Caco-2 (cell line): ENCODE data around the gene PPP1R14B. TPM values are rescaled to one million over a fixed set of nuclear protein-coding genes. Genes with fewer than 3 reads are reported as not detected.

Experiments
- BruUV-seq: library from RNA; stranded (reverse); fragments of 400-500 nt; replicated peaks from 2 replicates; lab custom pipeline; 2021; lab: Mats Ljungman, UMichigan
- CTCF ChIA-PET: fragments of 300-600 bp; sonication (Branson Sonifier 250); formaldehyde crosslinking; loops from one replicate; lab custom pipeline; 2022; ENCODE audit warnings: antibody characterized with exemption; lab: Charles Lee
- POLR2A ChIA-PET: fragments of 300-600 bp; sonication (Branson Sonifier 250); formaldehyde crosslinking; loops from one replicate; lab custom pipeline; 2022; ENCODE audit warnings: antibody characterized with exemption; lab: Charles Lee
- DNase-seq, 2 experiments: peaks; one replicate each; pipeline versions ENCODE4 v3.0.0 to v3.0.0-alpha.2; 2020 to 2022
- H3K27me3 ChIP-seq: replicated peaks from 2 replicates; pipeline ENCODE4 v1.6.0; 2011; ENCODE audit warnings: low read length; ENCODE audit not compliant: control insufficient read depth, insufficient read depth
- H3K36me3 ChIP-seq: 2 replicates; pipeline ENCODE4 v1.5.1; 2011; ENCODE audit warnings: low read length; ENCODE audit not compliant: control insufficient read depth, insufficient read depth
- H3K4me1 ChIP-seq: fragments of 250-450 bp; sonication (Bioruptor Pico); 2 replicates; pipeline ENCODE4 v1.5.1; 2020; ENCODE audit warnings: mild to moderate bottlenecking
- H3K4me3 ChIP-seq: 2 replicates; pipeline ENCODE4 v1.5.1; 2011; ENCODE audit warnings: low read depth, mild to moderate bottlenecking, control low read depth, low read length
- H3K9me3 ChIP-seq: fragments of 250-450 bp; sonication (Bioruptor Pico); 2 replicates; pipeline ENCODE4 v1.5.1; 2020; ENCODE audit warnings: mild to moderate bottlenecking, moderate library complexity
- H3K27ac Mint-ChIP-seq: one replicate; pipeline ENCODE4 v1.8.0; 2022; ENCODE audit warnings: mixed read lengths; ENCODE audit not compliant: unreplicated experiment
- H3K27me3 Mint-ChIP-seq: one replicate; pipeline ENCODE4 v1.8.0; 2022; ENCODE audit warnings: mixed read lengths; ENCODE audit not compliant: insufficient read depth, unreplicated experiment
- H3K36me3 Mint-ChIP-seq: one replicate; pipeline ENCODE4 v1.8.0; 2022; ENCODE audit warnings: mild to moderate bottlenecking, mixed read lengths; ENCODE audit not compliant: insufficient read depth, unreplicated experiment
- H3K4me1 Mint-ChIP-seq: one replicate; pipeline ENCODE4 v1.8.0; 2022; ENCODE audit warnings: low read depth, mixed read lengths; ENCODE audit not compliant: unreplicated experiment
- H3K4me3 Mint-ChIP-seq: one replicate; pipeline ENCODE4 v1.8.0; 2022; ENCODE audit warnings: mild to moderate bottlenecking, moderate library complexity, mixed read lengths; ENCODE audit not compliant: unreplicated experiment
- H3K9me3 Mint-ChIP-seq: one replicate; pipeline ENCODE4 v1.8.0; 2022; ENCODE audit warnings: mixed read lengths; ENCODE audit not compliant: unreplicated experiment
- intact Hi-C: fragments of 100-400 bp; cut with micrococcal nuclease; formaldehyde crosslinking; loops from one replicate; pipeline ENCODE4 v1.10.0; 2022; ENCODE audit not compliant: unreplicated experiment
- total RNA-seq: library from RNA; stranded (reverse); gene quantifications from 2 replicates; pipeline ENCODE4 v1.2.3, GENCODE V29; 2022
- TF ChIP-seq, protein P1 (sequence below), 2 experiments: fragments of 200-600 bp in 1 of 2; IDR thresholded peaks; 1 replicate in 1 of 2; 2 replicates in 1 of 2; pipeline versions ENCODE4 v1.5.1 to v1.8.0; 2011 to 2022; ENCODE audit warnings: antibody characterized with exemption in 1 of 2, control low read depth in 1 of 2, inconsistent platforms in 1 of 2, low read depth in 1 of 2, low read length in 1 of 2, mild to moderate bottlenecking in 1 of 2, moderate library complexity in 1 of 2; ENCODE audit not compliant: insufficient read depth in 1 of 2, severe bottlenecking in 1 of 2, unreplicated experiment in 1 of 2

Gene PPP1R14B
- total RNA-seq, 1 experiment from 2014 or later, result 162 TPM

DNA sequence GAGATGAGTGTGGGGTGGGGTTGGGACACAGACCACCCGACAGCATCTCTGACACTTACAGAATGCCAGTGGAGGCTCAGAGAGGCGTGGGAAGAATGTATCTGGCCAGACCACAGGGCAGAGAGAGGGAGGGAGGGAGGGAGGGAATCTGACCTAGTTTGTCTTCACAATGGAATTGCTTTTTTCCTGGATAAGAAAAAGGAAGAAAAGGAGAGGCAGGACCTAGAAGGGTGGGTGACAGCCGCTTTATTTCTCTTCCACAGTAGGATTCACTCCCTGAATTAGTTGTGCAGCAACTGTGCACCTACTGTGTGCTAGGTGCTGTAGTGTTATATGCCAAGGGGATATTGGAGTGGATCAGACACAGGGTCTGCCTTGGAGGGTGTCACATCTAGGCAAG is 48.0 kb upstream of the PPP1R14B start:
- no peaks in the 10 kb centered on the region for H3K36me3 ChIP-seq
- peaks cover 20% of the 10 kb centered on the region for H3K27me3 Mint-ChIP-seq
- CTCF ChIA-PET, result interaction anchor here (0.6 kb wide), 2 partner anchors 10 to 84 kb away, joined by 3 read pairs; no protein-coding TSS in a partner anchor
- peaks cover 4% of the 10 kb centered on the region for H3K27me3 ChIP-seq
- TF ChIP-seq, protein P1, sequence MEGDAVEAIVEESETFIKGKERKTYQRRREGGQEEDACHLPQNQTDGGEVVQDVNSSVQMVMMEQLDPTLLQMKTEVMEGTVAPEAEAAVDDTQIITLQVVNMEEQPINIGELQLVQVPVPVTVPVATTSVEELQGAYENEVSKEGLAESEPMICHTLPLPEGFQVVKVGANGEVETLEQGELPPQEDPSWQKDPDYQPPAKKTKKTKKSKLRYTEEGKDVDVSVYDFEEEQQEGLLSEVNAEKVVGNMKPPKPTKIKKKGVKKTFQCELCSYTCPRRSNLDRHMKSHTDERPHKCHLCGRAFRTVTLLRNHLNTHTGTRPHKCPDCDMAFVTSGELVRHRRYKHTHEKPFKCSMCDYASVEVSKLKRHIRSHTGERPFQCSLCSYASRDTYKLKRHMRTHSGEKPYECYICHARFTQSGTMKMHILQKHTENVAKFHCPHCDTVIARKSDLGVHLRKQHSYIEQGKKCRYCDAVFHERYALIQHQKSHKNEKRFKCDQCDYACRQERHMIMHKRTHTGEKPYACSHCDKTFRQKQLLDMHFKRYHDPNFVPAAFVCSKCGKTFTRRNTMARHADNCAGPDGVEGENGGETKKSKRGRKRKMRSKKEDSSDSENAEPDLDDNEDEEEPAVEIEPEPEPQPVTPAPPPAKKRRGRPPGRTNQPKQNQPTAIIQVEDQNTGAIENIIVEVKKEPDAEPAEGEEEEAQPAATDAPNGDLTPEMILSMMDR (IDR thresholded peaks at IDR 0.05; ENCODE audit: insufficient read depth in 1 of 2, low read depth in 1 of 2, low read length in 1 of 2, severe bottlenecking in 1 of 2, unreplicated experiment in 1 of 2), result no peak
- no peaks in the 10 kb centered on the region for H3K9me3 ChIP-seq
- intact Hi-C loops, result no loop called here
- BruUV-seq, result no TSS peak
- no peaks in the 10 kb centered on the region for H3K4me1 Mint-ChIP-seq
- DNase-seq, result no peak
- POLR2A ChIA-PET, result no interaction called here
- no peak overlapping the region for H3K4me3 ChIP-seq
- H3K9me3 Mint-ChIP-seq, result no peaks in the 10 kb centered on the region
- H3K36me3 Mint-ChIP-seq, result no peaks in the 10 kb centered on the region
- peaks cover 9% of the 10 kb centered on the region for H3K4me1 ChIP-seq
- H3K27ac Mint-ChIP-seq, result no peak overlapping the region
- H3K4me3 Mint-ChIP-seq, result no peak overlapping the region

DNA sequence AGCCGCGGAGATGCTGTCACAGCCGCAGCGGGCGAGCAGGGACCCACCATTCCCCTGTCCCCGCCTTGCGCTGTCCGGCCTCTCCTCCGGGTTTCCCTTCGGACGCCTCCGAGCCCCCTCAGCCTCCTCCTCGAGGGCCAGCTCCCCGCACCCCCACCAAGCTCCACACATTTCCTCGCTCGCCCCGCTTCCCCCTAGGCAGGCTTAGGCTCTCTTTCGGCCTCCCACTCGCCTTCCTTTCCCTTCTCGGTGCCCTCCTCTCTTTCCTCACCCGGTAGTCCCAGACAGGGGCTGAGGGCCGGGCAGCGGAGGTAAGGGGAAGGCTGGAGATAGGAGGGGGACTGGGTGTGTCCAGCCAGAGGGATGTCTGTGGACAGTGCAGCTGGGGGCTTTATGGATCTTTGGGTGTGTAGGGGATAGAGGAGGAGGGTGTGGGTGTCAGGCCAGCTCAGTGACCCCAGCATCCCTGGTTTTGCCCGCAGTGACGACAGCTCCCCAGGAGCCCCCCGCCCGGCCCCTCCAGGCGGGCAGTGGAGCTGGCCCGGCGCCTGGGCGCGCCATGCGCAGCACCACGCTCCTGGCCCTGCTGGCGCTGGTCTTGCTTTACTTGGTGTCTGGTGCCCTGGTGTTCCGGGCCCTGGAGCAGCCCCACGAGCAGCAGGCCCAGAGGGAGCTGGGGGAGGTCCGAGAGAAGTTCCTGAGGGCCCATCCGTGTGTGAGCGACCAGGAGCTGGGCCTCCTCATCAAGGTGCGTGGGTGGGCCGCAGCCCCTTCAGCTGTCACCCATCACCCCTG is 45.9 kb upstream of the PPP1R14B start:
- intact Hi-C loops, result no loop called here
- TF ChIP-seq, protein P1 (IDR thresholded peaks at IDR 0.05; ENCODE audit: insufficient read depth in 1 of 2, low read depth in 1 of 2, low read length in 1 of 2, severe bottlenecking in 1 of 2, unreplicated experiment in 1 of 2), result no peak
- POLR2A ChIA-PET, result no interaction called here
- Mint-ChIP-seq H3K27me3 (peaks cover 17% of the 10 kb centered on the region), H3K4me3 (peak overlapping the region; percentile 70), H3K9me3 (no peaks in the 10 kb centered on the region), H3K4me1 (no peaks in the 10 kb centered on the region), H3K27ac (no peak overlapping the region), H3K36me3 (no peaks in the 10 kb centered on the region)
- CTCF ChIA-PET, result interaction anchor here (0.7 to 1.2 kb wide), 2 partner anchors 12 to 48 kb away, joined by 3 to 5 read pairs; no protein-coding TSS in a partner anchor
- no peak for DNase-seq
- H3K27me3 ChIP-seq, result peaks cover 3% of the 10 kb centered on the region
- no peak overlapping the region for H3K4me3 ChIP-seq
- peaks cover 7% of the 10 kb centered on the region; the same call in 1 of the 2 replicates for H3K4me1 ChIP-seq
- H3K9me3 ChIP-seq, result no peaks in the 10 kb centered on the region
- BruUV-seq, result no TSS peak
- no peaks in the 10 kb centered on the region for H3K36me3 ChIP-seq

DNA sequence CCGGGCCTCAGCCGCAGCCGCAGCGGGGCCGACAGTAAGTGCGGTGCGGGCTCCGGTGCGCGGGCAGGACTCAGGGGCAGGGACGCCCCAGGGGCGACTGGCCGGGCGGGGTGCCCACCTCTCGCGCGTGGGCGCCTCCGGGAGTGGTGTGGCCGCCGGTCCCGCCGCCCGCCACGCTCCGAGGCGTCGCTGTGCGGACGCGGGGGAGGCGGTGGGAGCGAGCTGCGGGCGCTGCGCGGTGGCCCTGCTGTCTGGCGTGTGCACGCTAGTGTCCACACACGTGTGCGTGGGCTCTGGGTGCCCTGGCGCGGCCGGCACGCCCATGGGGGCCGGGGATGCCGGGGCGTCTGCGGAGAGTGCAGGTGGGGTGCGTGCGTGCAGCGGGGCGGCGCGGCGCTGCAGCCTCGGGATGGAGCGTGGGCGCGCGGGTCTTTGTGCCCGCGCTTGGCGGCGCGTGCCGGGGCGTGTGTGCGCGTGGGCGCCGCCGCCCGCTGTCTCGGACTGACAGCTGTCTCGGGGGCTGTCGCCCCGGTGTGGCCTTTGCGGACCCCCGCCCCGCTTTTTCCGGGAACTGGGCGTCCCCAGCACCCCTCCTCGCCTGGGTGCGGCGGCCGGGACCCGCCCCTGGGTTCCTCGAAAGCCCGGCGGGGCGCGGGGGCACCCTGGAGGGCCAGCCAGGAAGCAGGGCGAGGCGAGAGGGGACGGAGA is 45.2 kb upstream of the PPP1R14B start:
- Mint-ChIP-seq H3K36me3 (peaks cover 3% of the 10 kb centered on the region), H3K4me1 (peaks cover under 1% of the 10 kb centered on the region), H3K27ac (no peak overlapping the region), H3K27me3 (peaks cover 14% of the 10 kb centered on the region), H3K9me3 (no peaks in the 10 kb centered on the region), H3K4me3 (peak overlapping the region; percentile 70)
- BruUV-seq, result no TSS peak
- CTCF ChIA-PET, result interaction anchor here (0.7 to 1.2 kb wide), 2 partner anchors 13 to 47 kb away, joined by 3 to 5 read pairs; no protein-coding TSS in a partner anchor
- Histone ChIP-seq H3K9me3 (no peaks in the 10 kb centered on the region), H3K4me1 (peaks cover 7% of the 10 kb centered on the region; the same call in 1 of the 2 replicates), H3K27me3 (peaks cover 2% of the 10 kb centered on the region; the same call in 1 of the 2 replicates), H3K4me3 (peak overlapping the region; percentile 26), H3K36me3 (no peaks in the 10 kb centered on the region)
- POLR2A ChIA-PET, result no interaction called here
- DNase-seq, result no peak
- TF ChIP-seq, protein P1 (IDR thresholded peaks at IDR 0.05; ENCODE audit: insufficient read depth in 1 of 2, low read depth in 1 of 2, low read length in 1 of 2, severe bottlenecking in 1 of 2, unreplicated experiment in 1 of 2), result no peak
- intact Hi-C loops, result no loop called here
